ENCODE data around the gene SATB1. TPM values are rescaled to one million over a fixed set of nuclear protein-coding genes. Genes with fewer than 3 reads are reported as not detected.

Gene SATB1
- total and polyA plus RNA-seq, 2 of the 4 experiments (the other 2 are of a cell fraction): 7.5 to 10.7 TPM

DNA sequence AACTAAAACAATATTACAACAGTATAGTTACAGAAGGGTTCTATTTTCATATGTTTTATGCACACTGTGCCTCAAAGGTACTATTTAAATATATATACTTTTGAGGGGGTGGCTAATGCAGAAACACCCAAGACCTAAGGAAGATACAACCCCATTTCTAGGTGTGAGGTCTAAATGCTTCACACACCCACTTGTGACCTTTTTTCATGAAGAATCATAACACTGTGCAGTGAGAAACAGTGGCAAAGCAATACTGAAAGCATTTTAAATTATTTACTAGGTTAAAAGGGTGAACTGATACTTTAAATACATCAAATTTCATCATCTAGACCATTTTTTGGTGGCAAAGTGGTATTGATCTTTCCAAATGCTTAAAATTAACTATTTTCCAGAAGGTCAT, 67.4 kb downstream of the SATB1 start:
- Histone ChIP-seq H3K27ac (ENCODE audit: insufficient read depth, low read length) (no peak overlapping the region), H2BK120ac (ENCODE audit: low read depth, low read length) (no peak overlapping the region)
- BruUV-seq (replicated peaks): no TSS peak

More for the DNA sequence above, 67.4 kb downstream of the SATB1 start:
- no peak overlapping the region for H2BK20ac ChIP-seq (ENCODE audit: low read depth, low read length)
- H2AK5ac ChIP-seq (ENCODE audit: low read depth, low read length): no peak overlapping the region
- no peak overlapping the region for H3K56ac ChIP-seq (ENCODE audit: extremely low read depth, insufficient read depth, low read length)
- H4K5ac ChIP-seq (ENCODE audit: low read depth, low read length): no peak overlapping the region
- H4K91ac ChIP-seq (ENCODE audit: insufficient read depth, low read depth, low read length): no peak overlapping the region
- POLR2A ChIA-PET (ENCODE audit: unreplicated experiment): no interaction called here
- no peak overlapping the region for H3K9ac ChIP-seq (ENCODE audit: low read depth, low read length)
- no peak overlapping the region for H3K14ac ChIP-seq (replicated peaks; ENCODE audit: low read depth, low read length)
- no peak overlapping the region for H2BK15ac ChIP-seq (ENCODE audit: low read depth, low read length)
- no peak overlapping the region for H2AFZ ChIP-seq (replicated peaks; ENCODE audit: low read length, poor library complexity)
- intact Hi-C loops (cut with micrococcal nuclease) (no loop called here), in situ Hi-C loops (cut with MboI; ENCODE audit: low sequenced_read_pairs) (no loop called here), dilution Hi-C loops (cut with HindIII; ENCODE audit: low sequenced_read_pairs, unreplicated experiment) (no loop called here)
- no peak overlapping the region for H3K4me3 ChIP-seq (ENCODE audit: insufficient read depth, low read depth, low read length)
- DNase-seq: no peak
- H4K20me1 ChIP-seq (ENCODE audit: insufficient read depth, low read length): no peaks in the 10 kb centered on the region
- no peaks in the 10 kb centered on the region for H3K79me1 ChIP-seq (ENCODE audit: low read depth in 1 of 2, low read length in 2 of 2)
- CTCF ChIA-PET: no interaction called here
- H3K9me1 ChIP-seq (ENCODE audit: insufficient read depth, low read length): no peaks in the 10 kb centered on the region
- no peak overlapping the region for H2AK9ac ChIP-seq (replicated peaks; ENCODE audit: low read depth, low read length, poor library complexity)
- no peak for ATAC-seq (ENCODE audit: low read depth)
- H2BK5ac ChIP-seq (ENCODE audit: low read depth, low read length, poor library complexity, severe bottlenecking): no peak overlapping the region
- H3K23ac ChIP-seq (ENCODE audit: low read depth, low read length): no peak overlapping the region
- no peak overlapping the region for H3K4ac ChIP-seq (ENCODE audit: low read depth, low read length)
- H3K36me3 ChIP-seq (ENCODE audit: control insufficient read depth, insufficient read depth, low read length): no peaks in the 10 kb centered on the region
- no peaks in the 10 kb centered on the region for H3K9me3 ChIP-seq (ENCODE audit: control insufficient read depth, insufficient read depth, low read length)
- no peaks in the 10 kb centered on the region for H3K4me1 ChIP-seq (ENCODE audit: control insufficient read depth, insufficient read depth, low read length)
- no peak for TF ChIP-seq CTCF (conservative IDR thresholded peaks at IDR 0.05; ENCODE audit: low read depth, low read length)
- TF ChIP-seq, protein P1, sequence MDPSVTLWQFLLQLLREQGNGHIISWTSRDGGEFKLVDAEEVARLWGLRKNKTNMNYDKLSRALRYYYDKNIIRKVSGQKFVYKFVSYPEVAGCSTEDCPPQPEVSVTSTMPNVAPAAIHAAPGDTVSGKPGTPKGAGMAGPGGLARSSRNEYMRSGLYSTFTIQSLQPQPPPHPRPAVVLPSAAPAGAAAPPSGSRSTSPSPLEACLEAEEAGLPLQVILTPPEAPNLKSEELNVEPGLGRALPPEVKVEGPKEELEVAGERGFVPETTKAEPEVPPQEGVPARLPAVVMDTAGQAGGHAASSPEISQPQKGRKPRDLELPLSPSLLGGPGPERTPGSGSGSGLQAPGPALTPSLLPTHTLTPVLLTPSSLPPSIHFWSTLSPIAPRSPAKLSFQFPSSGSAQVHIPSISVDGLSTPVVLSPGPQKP (IDR thresholded peaks at IDR 0.05; ENCODE audit: borderline replicate concordance, low read depth, low read length): no peak
- no peak for TF ChIP-seq NFE2L2 (IDR thresholded peaks at IDR 0.05; ENCODE audit: low read depth, low read length)
- H3K27me3 ChIP-seq (ENCODE audit: control insufficient read depth, insufficient read depth, low read length): no peaks in the 10 kb centered on the region
- H3K18ac ChIP-seq (ENCODE audit: low read depth, low read length): no peak overlapping the region
- H3K4me2 ChIP-seq (ENCODE audit: low read depth, low read length): no peak overlapping the region
- H4K8ac ChIP-seq (ENCODE audit: low read depth in 2 of 2, low read length in 2 of 2): no peak overlapping the region

Measured in IMR-90 (cell line).